Kidney (tissue), 14 donors: Measurements from ENCODE around the gene HOXC12. TPM values are rescaled to one million over a fixed set of nuclear protein-coding genes. Genes with fewer than 3 reads are reported as not detected.
A peak's percentile ranks its signal among the peaks of the same experiment; 100 is the strongest.

Experiments
- DNase-seq, 5 donors: peaks; one replicate each; pipeline ENCODE4 v3.0.0-alpha.2; 2013 to 2020
- FAIRE-seq: peaks from 2 replicates; lab custom pipeline; 2012; peaks lifted over from hg19 to GRCh38; lab: Jason Lieb, UNC
- H3K27ac ChIP-seq, 2 donors: one replicate each; pipeline ENCODE4 v1.7.0; 2013; ENCODE audit warnings: low read depth in 2 of 2, low read length in 2 of 2, inconsistent platforms in 1 of 2
- H3K27me3 ChIP-seq: one replicate; pipeline ENCODE4 v1.7.1; 2013; ENCODE audit warnings: low read length, inconsistent platforms; ENCODE audit not compliant: control insufficient read depth, insufficient read depth
- H3K36me3 ChIP-seq, 3 donors: one replicate each; pipeline versions ENCODE4 v1.7.0 to v1.7.1; 2013; ENCODE audit warnings: low read length in 3 of 3, control low read depth in 1 of 3, inconsistent platforms in 1 of 3; ENCODE audit not compliant: insufficient read depth in 3 of 3, control insufficient read depth in 2 of 3
- H3K4me1 ChIP-seq, 3 donors: one replicate each; pipeline versions ENCODE4 v1.7.0 to v1.7.1; 2013; ENCODE audit warnings: low read length in 3 of 3, inconsistent platforms in 1 of 3, low read depth in 1 of 3; ENCODE audit not compliant: control insufficient read depth in 2 of 3, insufficient read depth in 2 of 3
- H3K4me3 ChIP-seq, 3 donors: one replicate each; pipeline versions ENCODE4 v1.7.0 to v1.8.1; 2013; ENCODE audit warnings: low read length in 3 of 3, control low read depth in 1 of 3, inconsistent platforms in 1 of 3
- H3K9ac ChIP-seq, 3 donors: one replicate each; pipeline versions ENCODE4 v1.7.0 to v1.7.1; 2013; ENCODE audit warnings: low read length in 3 of 3, control low read depth in 1 of 3, inconsistent platforms in 1 of 3
- H3K9me3 ChIP-seq, 3 donors: one replicate each; pipeline versions ENCODE4 v1.7.0 to v1.7.1; 2013; ENCODE audit warnings: low read length in 3 of 3, control low read depth in 1 of 3, inconsistent platforms in 1 of 3; ENCODE audit not compliant: control insufficient read depth in 2 of 3, insufficient read depth in 1 of 3
- intact Hi-C: fragments of 100-400 bp; cut with DNase I; formaldehyde crosslinking; loops from one replicate; pipeline ENCODE4 v1.11.1; 2022
- polyA plus RNA-seq: library from polyadenylated mRNA; stranded (reverse); fragments of 350-450 nt; fragmentation: Illumina TruSeq; extraction: RNeasy Lipid Tissue Mini Kit (QIAGEN cat#74804); gene quantifications from one replicate; pipeline ENCODE4 v1.2.3, GENCODE V29; 2014; ENCODE audit warnings: low read depth, low replicate concordance; ENCODE audit not compliant: insufficient read depth
- total RNA-seq: library from RNA; stranded (reverse); fragmentation: NEBNext Ultra II Directional; extraction: Animal tissue kit (Norgen Biotek cat#: 25700); gene quantifications from one replicate; pipeline ENCODE4 v1.2.1, GENCODE V29; 2021
- TF ChIP-seq, protein P1 (sequence below): IDR thresholded peaks from 3 replicates; pipeline ENCODE4 v1.5.1; 2012; ENCODE audit warnings: mild to moderate bottlenecking, moderate library complexity, borderline replicate concordance; ENCODE audit not compliant: insufficient read depth; ENCODE audit errors: extremely low read depth
- donor health status: control.
- donor health status: control.
- donor health status: control.
- donor health status: control.
- donor health status: control.
- donor health status: DM: yes; HTN: yes; CAD: no.
- donor health status: Normal renal cell carcinoma (clear cell type).

The HOXC12 gene
- total and polyA plus RNA-seq, 2 donors from 2014 or later, result not detected

DNA sequence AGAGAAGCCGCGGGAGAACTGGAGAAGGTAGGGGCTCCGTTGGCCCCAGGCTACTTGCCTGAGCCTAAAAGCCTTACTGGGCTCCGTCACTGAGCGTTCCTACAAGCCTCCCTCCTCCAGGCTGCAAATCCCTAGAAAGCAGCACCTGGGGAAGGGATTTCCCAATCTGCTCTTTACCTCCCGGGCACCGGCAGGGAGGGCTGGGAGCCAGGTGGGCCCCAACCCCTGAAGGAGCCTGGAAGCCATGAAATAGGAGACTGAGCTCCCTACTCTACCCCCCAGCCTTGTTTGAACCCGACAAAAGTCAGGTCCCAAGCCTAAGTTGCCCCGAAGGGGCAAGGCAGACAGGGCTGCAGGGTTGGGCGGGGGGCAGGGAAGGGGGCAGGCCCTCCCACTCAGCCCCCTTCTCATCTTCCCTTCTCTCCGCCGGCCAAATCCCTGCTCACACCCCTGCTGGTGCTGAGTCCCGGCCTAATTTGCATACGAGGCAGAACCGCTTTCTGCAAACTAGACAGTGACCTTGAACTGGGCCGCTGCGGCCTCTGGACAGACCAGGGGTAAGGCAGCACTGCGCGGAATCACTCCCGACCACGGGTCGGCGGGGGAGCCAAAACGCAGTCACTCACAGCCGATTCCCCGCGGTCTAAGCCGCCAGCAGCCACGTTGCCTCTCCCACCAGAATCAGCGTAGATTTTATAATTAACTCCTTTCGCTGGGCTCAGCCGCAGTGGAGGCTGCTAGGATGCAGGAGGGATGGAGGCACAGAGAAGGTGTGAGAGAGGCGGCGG lies 3.7 kb upstream of the HOXC12 start:
- Histone ChIP-seq H3K27me3 (peaks cover 79% of the 10 kb centered on the region), H3K9me3 (no peaks in the 10 kb centered on the region), H3K36me3 (no peaks in the 10 kb centered on the region), H3K9ac (no peak overlapping the region), H3K4me1 (no peaks in the 10 kb centered on the region), H3K4me3 (no peak overlapping the region), H3K27ac (no peak overlapping the region)
- intact Hi-C loops, result no loop called here
- peak in 1 of 5 donors; percentile 64 for DNase-seq
- no peak for FAIRE-seq
- TF ChIP-seq, protein P1, sequence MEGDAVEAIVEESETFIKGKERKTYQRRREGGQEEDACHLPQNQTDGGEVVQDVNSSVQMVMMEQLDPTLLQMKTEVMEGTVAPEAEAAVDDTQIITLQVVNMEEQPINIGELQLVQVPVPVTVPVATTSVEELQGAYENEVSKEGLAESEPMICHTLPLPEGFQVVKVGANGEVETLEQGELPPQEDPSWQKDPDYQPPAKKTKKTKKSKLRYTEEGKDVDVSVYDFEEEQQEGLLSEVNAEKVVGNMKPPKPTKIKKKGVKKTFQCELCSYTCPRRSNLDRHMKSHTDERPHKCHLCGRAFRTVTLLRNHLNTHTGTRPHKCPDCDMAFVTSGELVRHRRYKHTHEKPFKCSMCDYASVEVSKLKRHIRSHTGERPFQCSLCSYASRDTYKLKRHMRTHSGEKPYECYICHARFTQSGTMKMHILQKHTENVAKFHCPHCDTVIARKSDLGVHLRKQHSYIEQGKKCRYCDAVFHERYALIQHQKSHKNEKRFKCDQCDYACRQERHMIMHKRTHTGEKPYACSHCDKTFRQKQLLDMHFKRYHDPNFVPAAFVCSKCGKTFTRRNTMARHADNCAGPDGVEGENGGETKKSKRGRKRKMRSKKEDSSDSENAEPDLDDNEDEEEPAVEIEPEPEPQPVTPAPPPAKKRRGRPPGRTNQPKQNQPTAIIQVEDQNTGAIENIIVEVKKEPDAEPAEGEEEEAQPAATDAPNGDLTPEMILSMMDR, result no peak

DNA sequence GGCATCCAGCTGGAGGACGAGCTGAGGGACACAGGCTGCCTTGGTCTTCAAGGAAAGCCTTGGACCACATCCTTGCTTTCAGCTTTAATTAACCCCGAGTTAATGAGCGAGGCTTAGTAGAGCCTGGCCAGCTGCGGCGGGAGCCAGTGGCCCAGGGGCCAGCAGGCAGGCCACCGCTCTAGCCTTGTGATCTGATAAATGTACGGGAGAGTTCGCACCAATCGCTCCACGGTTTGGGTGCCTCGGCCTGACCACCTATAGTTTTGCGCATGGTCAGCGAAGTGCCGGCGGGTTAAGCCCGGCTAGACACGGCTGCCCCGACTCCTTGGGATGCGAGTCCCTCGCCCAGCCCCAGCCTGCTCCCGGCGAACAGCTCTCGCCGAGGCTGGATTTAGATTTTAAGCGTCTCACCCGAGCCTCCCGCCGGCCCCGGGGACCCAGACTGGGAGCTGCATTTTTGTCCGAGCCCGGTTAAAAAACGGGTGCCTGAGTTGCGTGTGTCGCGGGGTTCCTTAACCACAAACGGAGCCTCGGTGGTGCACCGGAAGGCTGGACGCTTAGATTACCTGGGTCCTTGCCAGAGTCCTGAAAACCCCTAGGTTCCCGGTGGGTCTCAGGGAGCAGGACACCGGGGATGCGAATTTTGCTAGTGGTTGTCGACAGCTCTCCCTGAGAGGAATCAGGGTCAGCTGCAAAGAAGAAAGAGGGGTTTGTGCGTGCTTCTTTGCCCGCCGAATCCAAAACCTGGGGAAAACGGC lies 2.9 kb upstream of the HOXC12 start:
- Histone ChIP-seq H3K9me3 (no peaks in the 10 kb centered on the region), H3K4me1 (no peaks in the 10 kb centered on the region), H3K27ac (no peak overlapping the region), H3K4me3 (no peak overlapping the region), H3K27me3 (peaks cover 80% of the 10 kb centered on the region), H3K9ac (no peak overlapping the region), H3K36me3 (no peaks in the 10 kb centered on the region)
- DNase-seq, result no peak
- FAIRE-seq, result no peak
- intact Hi-C loops, result no loop called here
- TF ChIP-seq, protein P1, result no peak

DNA sequence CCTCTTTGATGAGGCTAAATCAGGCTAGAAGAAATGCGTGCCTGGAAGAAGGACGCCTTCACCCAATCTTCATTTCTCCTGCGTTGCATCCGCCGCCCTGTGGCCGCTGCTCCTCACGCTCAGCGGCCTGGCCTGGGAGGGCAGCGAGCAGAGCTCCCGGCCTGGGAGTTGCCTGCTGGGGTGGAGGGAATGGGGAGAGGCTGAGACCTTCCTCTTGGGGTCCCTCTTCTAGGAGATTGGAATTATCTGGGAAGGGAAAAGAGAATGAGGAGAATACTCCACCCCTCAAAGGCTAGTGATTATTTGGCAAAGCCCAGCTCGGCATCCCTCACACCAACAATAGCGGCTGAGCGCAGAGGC lies 2.4 kb upstream of the HOXC12 start:
- no peak overlapping the region for H3K9ac ChIP-seq
- H3K27ac ChIP-seq, result no peak overlapping the region
- H3K9me3 ChIP-seq, result no peaks in the 10 kb centered on the region
- FAIRE-seq, result no peak
- intact Hi-C loops, result no loop called here
- H3K27me3 ChIP-seq, result peaks cover 80% of the 10 kb centered on the region
- H3K36me3 ChIP-seq, result no peaks in the 10 kb centered on the region
- H3K4me1 ChIP-seq, result no peaks in the 10 kb centered on the region
- H3K4me3 ChIP-seq, result no peak overlapping the region
- TF ChIP-seq, protein P1, result no peak
- no peak for DNase-seq
